H7 (cell line): Measurements from ENCODE around the gene MAPK11. TPM values are rescaled to one million over a fixed set of nuclear protein-coding genes. Genes with fewer than 3 reads are reported as not detected.

Source experiments
- DNase-seq: peaks from one replicate; pipeline ENCODE4 v3.0.0; 2012
- H3K27me3 ChIP-seq: 2 replicates; pipeline ENCODE4 v1.6.0; 2011; ENCODE audit warnings: mild to moderate bottlenecking, low read length; ENCODE audit not compliant: control insufficient read depth, insufficient read depth
- H3K36me3 ChIP-seq: replicated peaks from 2 replicates; pipeline ENCODE4 v1.5.1; 2011; ENCODE audit warnings: low read length; ENCODE audit not compliant: control insufficient read depth, insufficient read depth
- H3K4me3 ChIP-seq: 2 replicates; pipeline ENCODE4 v1.5.1; 2011; ENCODE audit warnings: low read depth, mild to moderate bottlenecking, control low read depth, low read length, moderate library complexity; ENCODE audit not compliant: insufficient read depth
- total RNA-seq: library from RNA; depleted of rRNA; stranded (reverse); fragments of >200 nt; shearing (Covaris generic); gene quantifications from 2 replicates; pipeline ENCODE4 v1.2.3, GENCODE V29; 2014

MAPK11 gene
- total RNA-seq, 1 experiment from 2014 or later: 2.4 TPM

- H3K36me3 ChIP-seq: peaks cover 2% of the 10 kb centered on the region; the same call in 1 of the 2 replicates
- DNase-seq: peak; percentile 84
These were observed 33.3 kb downstream of the MAPK11 start for GRCh38 chr22:50236731-50237409.

DNA sequence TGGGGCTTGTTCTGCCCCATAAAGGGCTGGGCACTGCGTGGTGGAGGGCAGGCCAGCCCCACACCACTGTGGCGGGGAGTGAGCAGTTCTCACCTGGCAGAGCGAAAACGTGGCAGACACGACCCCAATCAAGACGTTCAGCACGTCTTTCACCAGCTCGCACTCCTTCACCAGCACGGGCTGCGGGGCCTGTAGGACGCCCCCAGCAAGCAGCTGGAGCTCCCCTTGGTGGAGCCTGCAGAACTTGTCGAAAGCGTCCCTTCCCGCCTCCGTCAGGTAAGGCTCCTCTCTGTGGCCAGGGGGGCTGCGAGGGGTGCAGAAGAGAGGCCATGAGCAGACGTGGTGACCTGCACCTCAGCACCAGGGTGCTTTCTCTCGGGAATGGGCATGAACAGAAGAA is 37.0 kb downstream of the MAPK11 start:
- DNase-seq: no peak
- Histone ChIP-seq H3K4me3 (no peak overlapping the region), H3K36me3 (no peaks in the 10 kb centered on the region), H3K27me3 (no peaks in the 10 kb centered on the region)

More at GRCh38 chr22:50236731-50237409, 33.3 kb downstream of the MAPK11 start:
- Histone ChIP-seq H3K27me3 (no peaks in the 10 kb centered on the region), H3K4me3 (no peak overlapping the region)

GRCh38 chr22:50232481-50233151 is 37.6 kb downstream of the MAPK11 start:
- Histone ChIP-seq H3K36me3 (no peaks in the 10 kb centered on the region), H3K27me3 (no peaks in the 10 kb centered on the region), H3K4me3 (no peak overlapping the region)
- no peak for DNase-seq

GRCh38 chr22:50229370-50229769 is 40.8 kb downstream of the MAPK11 start:
- DNase-seq: no peak
- Histone ChIP-seq H3K4me3 (no peak overlapping the region), H3K36me3 (peaks cover 1% of the 10 kb centered on the region; the same call in 1 of the 2 replicates), H3K27me3 (no peaks in the 10 kb centered on the region)

- Histone ChIP-seq H3K36me3 (peaks cover 1% of the 10 kb centered on the region), H3K27me3 (no peaks in the 10 kb centered on the region), H3K4me3 (no peak overlapping the region)
- DNase-seq: no peak
These were observed 41.8 kb downstream of the MAPK11 start for GRCh38 chr22:50228366-50228765.

GRCh38 chr22:50227579-50228215 is 42.5 kb downstream of the MAPK11 start:
- Histone ChIP-seq H3K36me3 (peaks cover 1% of the 10 kb centered on the region), H3K27me3 (no peaks in the 10 kb centered on the region), H3K4me3 (no peak overlapping the region)
- DNase-seq: no peak

DNA sequence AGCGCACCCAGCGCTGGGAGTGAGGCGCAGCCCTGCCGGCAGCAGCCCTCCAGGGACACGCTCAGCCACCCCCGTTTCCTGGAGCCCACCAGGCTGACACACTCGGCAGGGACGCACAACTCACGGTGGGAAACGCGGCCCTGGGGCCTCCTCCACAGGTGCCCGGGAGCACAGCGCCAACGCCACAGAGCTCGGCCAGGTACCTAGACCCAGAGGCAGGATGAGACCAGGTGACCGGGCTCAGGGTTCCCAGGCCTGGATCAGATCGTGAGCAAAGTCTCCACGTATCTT is 43.4 kb downstream of the MAPK11 start:
- no peak for DNase-seq
- H3K36me3 ChIP-seq: peaks cover 1% of the 10 kb centered on the region
- H3K4me3 ChIP-seq: no peak overlapping the region
- H3K27me3 ChIP-seq: no peaks in the 10 kb centered on the region

- Histone ChIP-seq H3K36me3 (peaks cover 1% of the 10 kb centered on the region), H3K27me3 (no peaks in the 10 kb centered on the region), H3K4me3 (no peak overlapping the region)
- DNase-seq: no peak
These were observed 43.9 kb downstream of the MAPK11 start for GRCh38 chr22:50226063-50226874.

DNA sequence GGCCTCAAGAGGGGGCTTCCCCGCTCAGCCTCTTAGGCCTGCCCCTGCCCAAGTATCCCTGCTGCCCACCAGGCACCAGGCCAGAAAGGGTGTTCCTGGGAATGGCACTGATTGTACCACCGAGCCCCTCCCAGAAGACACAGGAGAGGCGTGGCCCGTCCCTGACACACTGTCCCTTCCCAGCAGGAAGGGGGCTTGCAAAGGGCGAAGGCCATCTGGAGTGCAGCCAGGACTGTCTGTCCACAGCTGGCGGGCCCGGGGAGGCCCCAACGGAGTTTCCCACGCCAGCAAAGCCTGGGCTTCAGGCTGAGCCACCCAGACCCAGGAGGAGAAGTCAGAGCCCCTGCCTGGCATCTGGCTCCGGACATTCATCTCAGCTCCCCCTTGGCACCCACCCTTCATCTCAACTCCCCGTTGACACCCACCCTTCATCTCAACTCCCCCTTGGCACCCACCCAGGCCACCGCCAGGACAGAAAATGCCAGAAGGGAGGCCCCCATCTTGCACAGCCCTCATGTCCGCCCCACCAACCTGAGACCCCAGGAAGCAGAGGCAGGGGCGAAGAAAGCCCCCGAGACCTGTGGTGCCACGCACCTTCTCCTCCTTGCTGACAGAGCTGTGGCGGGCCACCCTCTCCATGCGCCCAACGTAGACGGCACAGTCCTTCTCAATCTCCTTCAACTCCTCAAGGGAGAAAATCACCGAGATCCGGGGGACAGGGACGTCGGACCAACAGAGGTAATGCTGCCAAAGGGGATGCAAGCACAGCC is 44.8 kb downstream of the MAPK11 start:
- Histone ChIP-seq H3K4me3 (no peak overlapping the region), H3K27me3 (no peaks in the 10 kb centered on the region), H3K36me3 (peaks cover 1% of the 10 kb centered on the region)
- DNase-seq: no peak

GRCh38 chr22:50224071-50224470 is 46.1 kb downstream of the MAPK11 start:
- no peak for DNase-seq
- H3K36me3 ChIP-seq: peaks cover 1% of the 10 kb centered on the region
- no peaks in the 10 kb centered on the region for H3K27me3 ChIP-seq
- no peak overlapping the region for H3K4me3 ChIP-seq

DNA sequence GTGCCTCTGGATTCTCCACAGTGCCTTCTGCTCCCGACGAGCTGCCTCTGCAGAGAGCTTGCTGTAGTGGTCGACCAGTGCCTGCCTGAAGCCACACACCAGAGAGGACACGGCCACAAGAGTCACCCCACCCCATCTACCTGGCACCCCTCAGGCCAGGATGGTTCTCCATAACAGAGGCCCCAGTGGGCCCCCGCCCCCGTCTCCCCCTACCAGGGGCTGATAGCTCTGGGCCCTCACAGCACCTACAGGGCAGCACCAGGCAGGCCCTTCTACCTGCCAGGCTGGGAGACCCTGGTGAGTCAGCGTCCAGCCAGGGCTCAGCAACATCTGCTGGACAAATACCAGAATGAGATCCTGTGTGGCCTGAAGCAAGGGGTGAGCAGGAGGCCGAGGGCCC is 47.7 kb downstream of the MAPK11 start:
- H3K36me3 ChIP-seq: peaks cover 7% of the 10 kb centered on the region
- no peak for DNase-seq
- no peaks in the 10 kb centered on the region for H3K27me3 ChIP-seq
- no peak overlapping the region for H3K4me3 ChIP-seq

- peaks cover 7% of the 10 kb centered on the region for H3K36me3 ChIP-seq
- peak; percentile 82 for DNase-seq
These were observed 48.5 kb downstream of the MAPK11 start for GRCh38 chr22:50221410-50222300.

GRCh38 chr22:50220603-50221409 is 49.4 kb downstream of the MAPK11 start:
- Histone ChIP-seq H3K27me3 (no peaks in the 10 kb centered on the region), H3K4me3 (no peak overlapping the region), H3K36me3 (peaks cover 14% of the 10 kb centered on the region)
- DNase-seq: peak; percentile 56

More at GRCh38 chr22:50221410-50222300, 48.5 kb downstream of the MAPK11 start:
- no peak overlapping the region for H3K4me3 ChIP-seq
- H3K27me3 ChIP-seq: no peaks in the 10 kb centered on the region
